HEK293 (cell line): ENCODE results near the gene PRSS33.

Experiments used
- CTCF ChIA-PET: fragments of 350-600 bp; formaldehyde crosslinking; extraction: SDS; loops from one replicate; lab custom pipeline; 2021; ENCODE audit warnings: antibody characterized with exemption; lab: Yijun Ruan, JAX
- POLR2A ChIA-PET: fragments of 300-600 bp; formaldehyde crosslinking; extraction: SDS; loops from one replicate; lab custom pipeline; 2020; ENCODE audit warnings: antibody characterized with exemption, inconsistent platforms; lab: Yijun Ruan, JAX
- H3K27ac ChIP-seq: fragments of 200-500 bp; sonication (Bioruptor generic); 2 replicates; pipeline ENCODE4 v1.5.1; 2014; ENCODE audit warnings: low read depth, low read length, control low read depth, inconsistent platforms; ENCODE audit errors: extremely low read depth
- H3K36me3 ChIP-seq, 2 experiments: fragments of 200-500 bp in 1 of 2; sonication (Bioruptor generic) in 1 of 2; 1 replicate in 1 of 2; 2 replicates in 1 of 2; pipeline ENCODE4 v1.5.1; 2014 to 2017; ENCODE audit warnings: inconsistent platforms in 2 of 2, low read length in 2 of 2; ENCODE audit not compliant: control insufficient read depth in 2 of 2, insufficient read depth in 1 of 2
- H3K4me1 ChIP-seq: fragments of 200-500 bp; sonication (Bioruptor generic); 2 replicates; pipeline ENCODE4 v1.5.1; 2014; ENCODE audit warnings: mild to moderate bottlenecking, low read length, inconsistent platforms; ENCODE audit not compliant: control insufficient read depth, insufficient read depth
- H3K4me3 ChIP-seq: 2 replicates; pipeline ENCODE4 v1.5.1; 2011; ENCODE audit warnings: low read depth, mild to moderate bottlenecking, control low read depth, low read length, moderate library complexity
- H3K9me3 ChIP-seq: fragments of 200-500 bp; sonication (Bioruptor generic); 2 replicates; pipeline ENCODE4 v1.5.1; 2014; ENCODE audit warnings: low read depth, low read length, inconsistent platforms; ENCODE audit not compliant: control insufficient read depth, insufficient read depth
- KLF7 ChIP-seq: fragments of 450-650 bp; formaldehyde crosslinking; IDR thresholded peaks from 2 replicates; pipeline ENCODE4 v1.5.1; 2016; ENCODE audit warnings: missing biosample characterization, missing genetic modification characterization, borderline replicate concordance
- SCRT2 ChIP-seq: fragments of 450-650 bp; formaldehyde crosslinking; IDR thresholded peaks from 2 replicates; pipeline ENCODE4 v1.5.1; 2016; ENCODE audit warnings: missing biosample characterization, missing genetic modification characterization
- SP2 ChIP-seq: fragments of 450-650 bp; formaldehyde crosslinking; IDR thresholded peaks from 2 replicates; pipeline ENCODE4 v1.5.1; 2016; ENCODE audit warnings: missing biosample characterization, missing genetic modification characterization
- ZBTB21 ChIP-seq: fragments of 450-650 bp; formaldehyde crosslinking; IDR thresholded peaks from 2 replicates; pipeline ENCODE4 v1.5.1; 2017; ENCODE audit warnings: missing biosample characterization, missing genetic modification characterization
- ZFP3 ChIP-seq: fragments of 450-650 bp; formaldehyde crosslinking; IDR thresholded peaks from 2 replicates; pipeline ENCODE4 v1.5.1; 2016; ENCODE audit warnings: low read depth, missing biosample characterization, missing genetic modification characterization
- ZIC2 ChIP-seq: fragments of 450-650 bp; formaldehyde crosslinking; IDR thresholded peaks from 2 replicates; pipeline ENCODE4 v1.5.1; 2016; ENCODE audit warnings: missing biosample characterization, missing genetic modification characterization
- ZNF202 ChIP-seq: fragments of 450-650 bp; formaldehyde crosslinking; IDR thresholded peaks from 2 replicates; pipeline ENCODE4 v1.5.1; 2016; ENCODE audit warnings: missing biosample characterization, missing genetic modification characterization, borderline replicate concordance
- ZNF248 ChIP-seq: fragments of 450-650 bp; formaldehyde crosslinking; IDR thresholded peaks from 2 replicates; pipeline ENCODE4 v1.5.1; 2017; ENCODE audit warnings: missing biosample characterization, missing genetic modification characterization
- ZNF37A ChIP-seq: fragments of 450-650 bp; IDR thresholded peaks from 2 replicates; pipeline ENCODE4 v1.5.1; 2018; ENCODE audit warnings: missing biosample characterization, missing genetic modification characterization
- ZNF561 ChIP-seq: fragments of 450-650 bp; IDR thresholded peaks from 2 replicates; pipeline ENCODE4 v1.5.1; 2018; ENCODE audit warnings: missing biosample characterization, missing genetic modification characterization, borderline replicate concordance
- ZNF585B ChIP-seq: fragments of 450-650 bp; formaldehyde crosslinking; IDR thresholded peaks from 2 replicates; pipeline ENCODE4 v1.5.1; 2016; ENCODE audit warnings: missing biosample characterization, missing genetic modification characterization
- ZNF600 ChIP-seq: fragments of 450-650 bp; formaldehyde crosslinking; IDR thresholded peaks from 2 replicates; pipeline ENCODE4 v1.5.1; 2016; ENCODE audit warnings: missing biosample characterization, missing genetic modification characterization
- ZNF707 ChIP-seq: fragments of 450-650 bp; formaldehyde crosslinking; IDR thresholded peaks from 2 replicates; pipeline ENCODE4 v1.5.1; 2016; ENCODE audit warnings: missing biosample characterization, missing genetic modification characterization
- ZNF768 ChIP-seq: fragments of 450-650 bp; formaldehyde crosslinking; IDR thresholded peaks from 2 replicates; pipeline ENCODE4 v1.5.1; 2018; ENCODE audit warnings: missing biosample characterization, mild to moderate bottlenecking, missing genetic modification characterization
- TF ChIP-seq, protein P1 (sequence below): fragments of 450-650 bp; formaldehyde crosslinking; IDR thresholded peaks from 2 replicates; pipeline ENCODE4 v1.5.1; 2017; ENCODE audit warnings: missing biosample characterization, missing genetic modification characterization
- TF ChIP-seq, protein P2 (sequence below): fragments of 450-650 bp; formaldehyde crosslinking; IDR thresholded peaks from 2 replicates; pipeline ENCODE4; 2016; ENCODE audit warnings: missing biosample characterization, missing genetic modification characterization
- TF ChIP-seq, protein P3 (sequence below): fragments of 450-650 bp; formaldehyde crosslinking; IDR thresholded peaks from 2 replicates; pipeline ENCODE4 v1.5.1; 2017; ENCODE audit warnings: missing biosample characterization, missing genetic modification characterization

Gene PRSS33

DNA sequence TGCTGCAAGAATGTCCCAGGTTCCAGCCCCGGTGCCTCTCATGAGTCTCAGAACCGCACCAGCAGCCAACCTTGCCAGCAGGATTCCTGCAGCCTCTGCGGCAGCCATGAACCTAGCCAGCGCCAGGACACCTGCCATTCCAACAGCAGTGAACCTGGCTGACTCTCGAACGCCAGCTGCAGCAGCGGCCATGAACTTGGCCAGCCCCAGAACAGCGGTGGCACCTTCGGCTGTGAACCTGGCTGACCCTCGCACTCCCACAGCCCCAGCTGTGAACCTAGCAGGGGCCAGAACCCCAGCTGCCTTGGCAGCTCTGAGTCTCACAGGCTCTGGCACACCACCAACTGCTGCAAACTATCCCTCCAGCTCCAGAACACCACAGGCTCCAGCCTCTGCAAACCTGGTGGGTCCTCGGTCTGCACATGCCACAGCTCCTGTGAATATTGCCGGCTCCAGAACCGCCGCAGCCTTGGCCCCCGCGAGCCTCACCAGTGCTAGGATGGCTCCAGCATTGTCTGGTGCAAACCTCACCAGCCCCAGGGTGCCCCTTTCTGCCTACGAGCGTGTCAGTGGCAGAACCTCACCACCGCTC lies 20.1 kb downstream of the PRSS33 start:
- Histone ChIP-seq H3K27ac (no peak overlapping the region), H3K36me3 (peaks cover 25 to 100% of the 10 kb centered on the region in 2 experiments), H3K4me3 (no peak overlapping the region), H3K4me1 (no peaks in the 10 kb centered on the region; the same call in 1 of the 2 replicates)
- ChIA-PET CTCF (interaction anchor here (0.8 kb wide), 1 partner anchor 81 kb away, joined by 4 read pairs; no protein-coding TSS in a partner anchor), POLR2A (interaction anchor here (0.6 to 1.1 kb wide), 5 partner anchors 9 to 33 kb away, joined by 3 to 5 read pairs (median 4); partner anchors contain the start of gene SRRM2)
- TF ChIP-seq ZNF585B (tag by site-specific recombination) (no peak), ZNF600 (tag by site-specific recombination) (peak; percentile 99), ZNF248 (no peak), SCRT2 (no peak), ZNF707 (tag by site-specific recombination) (no peak), ZNF37A (tag by site-specific recombination) (no peak), ZNF561 (no peak), ZFP3 (tag by site-specific recombination) (no peak), ZBTB21 (tag by site-specific recombination) (no peak), SP2 (no peak), KLF7 (no peak), ZNF202 (no peak), ZIC2 (tag by site-specific recombination) (peak; percentile 31)
- TF ChIP-seq, protein P1, sequence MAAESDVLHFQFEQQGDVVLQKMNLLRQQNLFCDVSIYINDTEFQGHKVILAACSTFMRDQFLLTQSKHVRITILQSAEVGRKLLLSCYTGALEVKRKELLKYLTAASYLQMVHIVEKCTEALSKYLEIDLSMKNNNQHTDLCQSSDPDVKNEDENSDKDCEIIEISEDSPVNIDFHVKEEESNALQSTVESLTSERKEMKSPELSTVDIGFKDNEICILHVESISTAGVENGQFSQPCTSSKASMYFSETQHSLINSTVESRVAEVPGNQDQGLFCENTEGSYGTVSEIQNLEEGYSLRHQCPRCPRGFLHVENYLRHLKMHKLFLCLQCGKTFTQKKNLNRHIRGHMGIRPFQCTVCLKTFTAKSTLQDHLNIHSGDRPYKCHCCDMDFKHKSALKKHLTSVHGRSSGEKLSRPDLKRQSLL (tag by site-specific recombination) = peak; percentile 83
- TF ChIP-seq, protein P2, sequence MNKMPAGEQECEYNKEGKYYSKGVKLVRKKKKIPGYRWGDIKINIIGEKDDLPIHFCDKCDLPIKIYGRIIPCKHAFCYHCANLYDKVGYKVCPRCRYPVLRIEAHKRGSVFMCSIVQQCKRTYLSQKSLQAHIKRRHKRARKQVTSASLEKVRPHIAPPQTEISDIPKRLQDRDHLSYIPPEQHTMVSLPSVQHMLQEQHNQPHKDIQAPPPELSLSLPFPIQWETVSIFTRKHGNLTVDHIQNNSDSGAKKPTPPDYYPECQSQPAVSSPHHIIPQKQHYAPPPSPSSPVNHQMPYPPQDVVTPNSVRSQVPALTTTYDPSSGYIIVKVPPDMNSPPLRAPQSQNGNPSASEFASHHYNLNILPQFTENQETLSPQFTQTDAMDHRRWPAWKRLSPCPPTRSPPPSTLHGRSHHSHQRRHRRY (tag by site-specific recombination) = no peak
- TF ChIP-seq, all 188 proteins: peak for 3
- no peaks in the 10 kb centered on the region for H3K9me3 ChIP-seq

DNA sequence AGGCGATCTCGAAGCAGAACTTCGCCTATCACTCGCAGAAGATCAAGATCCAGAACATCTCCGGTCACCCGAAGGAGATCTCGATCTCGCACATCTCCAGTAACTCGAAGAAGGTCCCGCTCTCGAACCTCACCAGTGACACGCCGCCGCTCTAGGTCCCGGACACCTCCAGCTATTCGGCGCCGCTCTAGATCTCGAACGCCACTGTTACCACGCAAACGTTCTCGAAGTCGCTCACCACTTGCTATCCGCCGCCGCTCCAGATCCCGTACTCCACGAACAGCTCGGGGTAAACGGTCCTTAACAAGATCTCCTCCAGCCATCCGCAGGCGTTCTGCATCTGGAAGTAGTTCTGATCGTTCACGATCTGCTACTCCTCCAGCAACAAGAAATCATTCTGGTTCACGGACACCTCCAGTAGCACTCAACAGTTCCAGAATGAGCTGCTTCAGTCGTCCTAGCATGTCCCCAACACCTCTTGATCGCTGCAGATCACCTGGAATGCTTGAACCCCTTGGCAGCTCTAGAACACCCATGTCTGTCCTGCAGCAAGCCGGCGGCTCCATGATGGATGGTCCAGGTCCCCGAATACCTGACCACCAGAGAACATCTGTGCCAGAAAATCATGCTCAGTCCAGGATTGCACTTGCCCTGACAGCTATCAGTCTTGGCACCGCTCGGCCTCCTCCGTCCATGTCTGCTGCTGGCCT lies 20.8 kb downstream of the PRSS33 start:
- Histone ChIP-seq H3K27ac (no peak overlapping the region), H3K36me3 (peaks cover 31 to 100% of the 10 kb centered on the region in 2 experiments), H3K4me1 (no peaks in the 10 kb centered on the region; the same call in 1 of the 2 replicates), H3K9me3 (no peaks in the 10 kb centered on the region), H3K4me3 (no peak overlapping the region)
- POLR2A ChIA-PET = interaction anchor here (1.0 kb wide), 2 partner anchors 9 to 14 kb away, joined by 3 to 5 read pairs; partner anchors contain the start of gene SRRM2
- TF ChIP-seq, protein P3, sequence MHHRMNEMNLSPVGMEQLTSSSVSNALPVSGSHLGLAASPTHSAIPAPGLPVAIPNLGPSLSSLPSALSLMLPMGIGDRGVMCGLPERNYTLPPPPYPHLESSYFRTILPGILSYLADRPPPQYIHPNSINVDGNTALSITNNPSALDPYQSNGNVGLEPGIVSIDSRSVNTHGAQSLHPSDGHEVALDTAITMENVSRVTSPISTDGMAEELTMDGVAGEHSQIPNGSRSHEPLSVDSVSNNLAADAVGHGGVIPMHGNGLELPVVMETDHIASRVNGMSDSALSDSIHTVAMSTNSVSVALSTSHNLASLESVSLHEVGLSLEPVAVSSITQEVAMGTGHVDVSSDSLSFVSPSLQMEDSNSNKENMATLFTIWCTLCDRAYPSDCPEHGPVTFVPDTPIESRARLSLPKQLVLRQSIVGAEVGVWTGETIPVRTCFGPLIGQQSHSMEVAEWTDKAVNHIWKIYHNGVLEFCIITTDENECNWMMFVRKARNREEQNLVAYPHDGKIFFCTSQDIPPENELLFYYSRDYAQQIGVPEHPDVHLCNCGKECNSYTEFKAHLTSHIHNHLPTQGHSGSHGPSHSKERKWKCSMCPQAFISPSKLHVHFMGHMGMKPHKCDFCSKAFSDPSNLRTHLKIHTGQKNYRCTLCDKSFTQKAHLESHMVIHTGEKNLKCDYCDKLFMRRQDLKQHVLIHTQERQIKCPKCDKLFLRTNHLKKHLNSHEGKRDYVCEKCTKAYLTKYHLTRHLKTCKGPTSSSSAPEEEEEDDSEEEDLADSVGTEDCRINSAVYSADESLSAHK (tag by site-specific recombination) = no peak
- TF ChIP-seq ZNF768 (tag by site-specific recombination) = no peak
- CTCF ChIA-PET = interaction anchor here (0.8 kb wide), 1 partner anchor 82 kb away, joined by 4 read pairs; no protein-coding TSS in a partner anchor
